Retina (tissue), 1 donor: Measurements from ENCODE around the gene CHI3L1.
A peak's percentile ranks its signal among the peaks of the same experiment; 100 is the strongest.
"Not testable (repeated sequence)": the region's sequence is repeated elsewhere in the genome, so short reads cannot be mapped to it uniquely, and the experiment has no call there.

Source experiments
- DNase-seq: peaks from one replicate; pipeline ENCODE4 v3.0.0-alpha.2; 2016

CHI3L1 gene

GRCh38 chr1:203186446-203187303, at the start of gene CHI3L1:
Gene CHI3L1, minus strand, starts transcription at chr1:203186704. Its CDS starts 81 bp downstream, at chr1:203186623.
- no peak for DNase-seq

DNA sequence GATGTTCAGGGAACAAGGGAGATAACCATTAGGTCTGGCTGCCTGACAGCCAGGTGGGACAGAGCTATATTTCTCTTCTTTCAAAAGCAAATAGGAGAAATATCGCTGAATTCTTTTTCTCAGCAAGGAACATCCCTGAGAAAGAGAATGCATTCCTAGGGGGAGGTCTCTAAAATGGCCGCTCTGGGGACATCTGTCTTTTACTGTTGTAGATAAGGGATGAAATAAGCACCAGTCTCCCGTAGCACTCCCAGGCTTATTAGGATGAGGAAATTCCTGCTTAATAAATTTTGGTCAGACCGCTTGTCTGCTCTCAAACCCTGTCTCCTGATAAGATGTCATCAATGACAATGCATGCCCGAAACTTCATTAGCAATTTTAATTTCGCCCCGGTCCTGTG, 48.4 kb upstream of the CHI3L1 start:
- DNase-seq, result not testable (repeated sequence)

GRCh38 chr1:203229471-203230135, 43.1 kb upstream of the CHI3L1 start, which contains the start of gene CHIT1:
Gene CHIT1, minus strand, starts transcription at chr1:203229673. Its CDS starts 37 bp downstream, at chr1:203229636.
- no peak for DNase-seq

DNA sequence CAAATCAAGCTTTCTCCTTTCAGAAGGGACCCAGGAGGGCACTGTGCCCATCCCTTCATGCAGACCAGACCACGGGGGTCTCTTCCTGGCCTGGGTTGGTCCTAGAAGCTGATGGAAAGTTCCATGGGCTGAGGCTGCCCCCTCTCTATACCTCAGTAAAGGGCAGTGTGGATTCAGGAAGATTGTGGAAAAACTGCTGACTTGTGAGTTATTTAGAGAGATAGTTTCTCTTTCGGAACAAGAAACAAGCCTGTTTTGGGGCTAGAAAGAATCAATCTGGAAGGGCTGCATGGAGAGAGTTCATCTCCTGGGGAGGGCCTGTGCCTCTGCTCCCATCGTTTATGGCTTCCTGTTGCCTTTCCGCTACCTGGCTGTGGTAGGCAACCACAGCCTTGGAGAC, 42.2 kb upstream of the CHI3L1 start:
- no peak for DNase-seq

- no peak for DNase-seq
Measured at GRCh38 chr1:203227371-203228083, 41.0 kb upstream of the CHI3L1 start.

DNA sequence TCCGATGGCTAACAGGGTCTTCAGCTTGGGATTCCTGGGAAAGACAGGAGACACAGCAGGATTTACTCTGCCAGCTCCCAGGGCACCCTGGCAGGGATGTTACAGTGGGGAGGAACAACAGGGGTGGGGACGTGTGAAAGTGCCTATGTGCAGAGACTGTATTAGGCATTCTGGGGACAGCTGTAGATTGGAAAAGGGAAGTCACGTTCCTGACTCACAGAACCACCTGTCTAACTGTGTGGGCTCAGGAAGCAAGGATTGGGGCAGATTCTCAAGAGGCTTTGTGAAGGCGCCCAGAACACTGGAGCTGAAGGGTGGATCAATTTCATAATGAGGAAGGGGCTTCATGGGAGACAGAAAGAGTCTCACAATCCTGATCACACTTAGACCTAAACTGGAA, 38.6 kb upstream of the CHI3L1 start:
- no peak for DNase-seq

DNA sequence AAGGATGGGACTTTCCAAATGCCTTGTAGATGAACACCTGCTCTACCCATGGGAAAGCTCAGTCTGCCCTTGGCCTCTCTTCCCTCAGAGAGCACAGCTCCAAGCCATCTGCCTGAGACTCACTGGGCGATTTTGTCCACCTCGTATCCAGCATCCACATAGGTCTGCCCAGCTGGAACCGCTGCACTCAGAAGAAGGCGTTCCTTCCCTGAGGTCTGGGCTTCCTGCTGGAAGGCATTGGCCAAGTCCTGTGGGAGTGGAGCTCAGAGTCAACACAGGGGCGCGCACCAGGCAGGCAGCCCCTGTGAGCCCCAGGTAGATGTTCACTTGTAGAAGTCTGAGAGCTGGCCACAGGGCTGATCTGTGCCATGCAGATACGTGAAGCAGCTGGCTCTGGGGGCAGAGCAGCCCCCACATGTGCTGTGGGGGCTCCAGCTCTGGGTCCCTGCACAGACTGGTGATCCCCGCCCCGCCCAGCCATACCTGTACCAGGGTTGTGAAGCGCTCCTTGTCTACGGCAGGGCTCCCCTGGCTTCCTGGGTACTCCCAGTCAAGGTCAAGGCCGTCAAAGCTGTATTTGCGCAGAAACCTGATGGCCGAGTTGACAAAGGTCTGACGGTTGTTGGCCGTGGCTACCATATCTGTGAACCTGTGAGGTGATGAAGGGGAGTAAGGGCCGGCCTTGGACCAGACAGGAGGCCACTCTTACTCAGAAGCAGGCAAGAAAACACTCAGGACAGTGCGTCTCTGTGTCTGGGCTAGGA, 36.7 kb upstream of the CHI3L1 start:
- no peak for DNase-seq

DNA sequence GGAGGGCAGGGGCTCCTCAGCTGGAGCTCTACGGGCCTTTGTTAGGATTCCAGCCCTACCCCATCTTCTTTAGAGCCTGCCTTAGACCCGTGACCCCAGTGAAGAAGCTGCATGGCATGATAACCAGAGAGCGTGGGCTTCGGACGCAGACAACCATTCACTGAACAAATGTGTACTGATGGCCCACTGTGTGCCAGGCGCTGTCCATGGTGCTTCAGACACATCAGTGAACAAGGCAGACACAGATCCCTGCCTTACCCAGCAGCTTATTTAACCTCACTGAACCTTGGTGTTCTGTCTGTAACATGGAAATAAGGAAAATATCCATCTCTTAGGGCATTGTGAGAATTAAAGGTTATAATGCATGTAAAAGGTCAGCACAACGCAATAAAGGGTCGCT, 33.4 kb upstream of the CHI3L1 start:
- DNase-seq, result no peak

DNA sequence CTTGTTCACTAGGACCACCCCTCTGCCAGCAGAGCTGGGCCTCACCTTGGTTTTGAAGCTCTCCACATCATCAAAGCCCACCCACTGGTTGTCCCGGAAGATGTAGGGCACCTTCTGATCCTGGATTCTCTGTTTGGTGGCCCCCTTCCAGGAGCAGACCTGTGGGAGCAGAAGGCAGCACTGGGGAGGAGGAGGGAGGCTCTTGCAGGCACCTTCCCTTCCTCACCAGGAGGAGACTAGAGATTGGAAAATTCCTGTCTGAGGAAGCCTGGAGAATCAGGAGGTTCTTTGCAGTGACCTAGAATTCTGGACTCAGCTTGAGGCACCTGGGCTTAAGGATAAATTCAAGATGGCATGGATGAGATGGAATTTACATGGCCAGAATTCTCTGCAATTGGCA, 32.7 kb upstream of the CHI3L1 start:
- no peak for DNase-seq

- DNase-seq, result no peak
Measured at GRCh38 chr1:203217668-203218067, 31.2 kb upstream of the CHI3L1 start.

DNA sequence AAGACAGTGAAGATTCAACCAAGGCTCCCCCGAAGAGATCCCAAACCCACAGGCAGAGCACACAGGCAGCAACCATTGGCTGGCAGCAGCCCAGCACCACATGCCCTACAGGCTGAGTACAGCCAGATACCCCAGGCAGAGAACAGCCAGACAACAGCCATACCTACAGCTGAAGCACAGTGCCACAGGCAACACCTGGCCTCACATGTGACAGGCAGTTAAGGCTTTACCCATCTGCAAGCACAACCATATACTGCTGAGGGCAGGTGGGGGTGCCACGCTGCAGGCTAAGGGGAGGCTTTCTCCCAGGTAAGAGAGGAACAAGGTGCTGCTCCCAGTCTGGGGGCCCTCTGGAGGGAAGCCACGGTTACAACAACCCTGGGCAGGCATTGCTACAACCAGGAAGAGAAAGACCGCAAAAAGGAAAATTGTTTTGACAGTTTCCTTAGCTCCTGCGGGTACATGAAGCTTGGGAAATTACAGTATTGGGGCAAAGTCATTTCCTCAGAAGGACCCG, 30.7 kb upstream of the CHI3L1 start:
- no peak for DNase-seq

DNA sequence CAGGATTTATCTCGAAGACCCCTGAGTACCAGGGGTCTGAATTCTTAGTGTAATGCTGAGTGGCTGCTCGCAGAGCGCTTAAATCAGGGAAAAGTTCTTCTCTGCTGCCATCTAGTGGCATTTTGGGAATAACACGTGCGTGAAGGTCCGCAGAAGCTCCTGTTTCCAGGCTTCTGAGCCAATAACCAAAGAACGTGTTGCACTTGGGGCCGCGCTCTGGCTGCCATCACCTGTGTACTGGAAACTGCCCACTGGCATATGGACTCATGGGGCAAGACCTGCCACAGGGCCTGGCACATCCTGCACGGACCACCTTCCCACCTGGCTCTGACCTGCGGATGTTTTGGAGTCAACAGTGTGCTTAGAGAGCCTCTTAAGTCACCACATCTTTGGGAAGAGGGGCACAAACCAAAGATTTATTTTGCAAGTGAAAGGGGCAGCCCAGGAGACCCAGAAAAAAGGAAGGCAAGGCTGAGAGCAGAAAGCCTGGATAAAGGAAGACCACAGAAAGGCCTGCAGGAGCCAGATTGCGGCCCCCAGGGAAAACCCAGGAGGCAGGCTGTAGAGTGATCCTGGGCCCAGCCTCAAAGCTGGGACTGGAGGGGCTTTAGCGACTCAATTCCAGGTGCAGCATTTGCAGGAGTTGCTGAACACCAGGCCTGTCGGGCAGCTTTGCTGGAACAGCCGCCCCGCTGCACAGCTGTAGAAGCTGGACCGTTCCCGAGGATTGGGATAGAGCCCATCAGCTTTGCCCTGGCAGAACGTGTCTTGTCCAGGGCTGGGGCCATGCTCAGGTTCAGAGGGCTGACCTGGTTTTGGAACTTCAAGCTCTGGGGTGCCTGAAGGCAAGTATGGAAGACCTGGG, 30.0 kb upstream of the CHI3L1 start:
- peak; percentile 86 for DNase-seq

DNA sequence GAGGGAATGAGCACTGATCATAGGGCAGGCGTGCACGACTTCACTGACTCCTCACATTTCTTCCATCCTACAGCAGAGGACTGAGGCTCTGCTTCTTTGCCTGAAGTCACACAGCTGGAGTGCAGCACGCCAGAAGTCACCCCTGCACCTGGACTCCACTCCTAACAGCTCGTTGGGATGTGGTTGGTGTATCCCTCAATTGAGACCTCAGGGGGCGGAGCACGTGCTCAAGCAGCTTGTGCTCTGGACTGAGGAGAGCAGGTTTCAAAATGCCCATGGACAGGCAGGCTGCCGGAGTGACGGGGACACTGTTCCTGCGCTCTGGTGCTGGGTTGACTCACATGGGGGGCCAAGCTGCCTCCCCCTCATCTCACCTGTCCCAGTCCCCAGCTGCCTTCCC, 29.1 kb upstream of the CHI3L1 start:
- DNase-seq, result peak; percentile 24

DNA sequence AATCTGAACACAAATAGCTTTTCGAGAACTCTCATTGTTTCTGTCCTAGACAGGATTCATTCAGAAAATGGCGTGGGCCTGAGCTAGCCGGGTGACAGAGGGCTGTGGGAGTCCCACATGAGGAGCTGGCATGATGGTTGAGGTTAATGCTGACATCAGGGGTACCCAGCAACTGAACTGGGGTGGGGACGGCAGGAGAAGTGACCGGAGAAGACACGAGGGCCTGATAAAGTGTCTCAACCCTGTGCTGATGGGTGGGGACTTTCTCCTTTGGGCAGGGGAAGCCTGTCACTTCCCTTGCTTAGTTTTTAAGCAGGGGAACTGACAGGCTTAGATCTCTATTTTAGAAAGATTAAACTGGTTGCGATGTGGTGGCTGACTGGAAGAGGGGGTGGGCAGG, 28.4 kb upstream of the CHI3L1 start:
- no peak for DNase-seq

DNA sequence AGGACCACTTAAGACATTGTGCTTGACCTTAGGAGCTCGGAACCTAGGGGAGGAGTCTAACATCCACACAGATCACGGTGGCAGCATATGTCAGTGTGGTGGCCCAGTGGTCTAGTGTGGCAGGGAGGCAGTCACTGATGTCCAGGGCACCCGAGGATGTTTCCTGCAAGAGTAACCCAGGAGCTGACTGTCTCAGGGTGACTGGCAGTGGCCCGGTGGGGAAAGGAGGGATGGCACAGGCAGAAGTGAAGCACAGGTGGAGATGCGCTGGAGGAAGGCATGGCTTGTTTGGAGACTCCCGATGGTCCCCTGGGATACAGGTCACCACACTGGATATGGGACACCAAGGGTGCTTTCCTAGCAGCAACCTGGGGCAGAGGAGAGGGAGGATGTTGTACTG, 26.6 kb upstream of the CHI3L1 start:
- no peak for DNase-seq

GRCh38 chr1:203211812-203212211, 25.3 kb upstream of the CHI3L1 start:
- no peak for DNase-seq

DNA sequence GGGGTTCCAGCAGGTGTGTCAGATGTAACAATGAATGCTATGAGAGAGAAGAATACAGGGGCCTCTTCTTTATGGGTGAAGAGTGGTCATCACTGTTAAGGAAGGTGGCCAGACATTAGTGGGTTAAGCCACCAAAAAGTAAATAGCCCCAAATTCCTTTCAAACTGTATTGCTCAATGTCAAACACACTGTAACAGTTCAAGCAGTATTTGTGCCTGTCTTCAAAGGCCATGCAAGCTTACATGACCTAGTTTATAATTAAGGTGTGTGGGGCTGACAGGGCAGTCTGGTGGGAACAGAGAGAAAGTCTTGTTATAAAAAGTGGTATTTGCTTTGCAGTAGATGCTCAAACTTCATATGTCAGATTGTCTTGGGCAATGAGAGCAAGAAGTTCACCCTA, 24.5 kb upstream of the CHI3L1 start:
- DNase-seq, result no peak

GRCh38 chr1:203210350-203210749, 23.8 kb upstream of the CHI3L1 start:
- no peak for DNase-seq

DNA sequence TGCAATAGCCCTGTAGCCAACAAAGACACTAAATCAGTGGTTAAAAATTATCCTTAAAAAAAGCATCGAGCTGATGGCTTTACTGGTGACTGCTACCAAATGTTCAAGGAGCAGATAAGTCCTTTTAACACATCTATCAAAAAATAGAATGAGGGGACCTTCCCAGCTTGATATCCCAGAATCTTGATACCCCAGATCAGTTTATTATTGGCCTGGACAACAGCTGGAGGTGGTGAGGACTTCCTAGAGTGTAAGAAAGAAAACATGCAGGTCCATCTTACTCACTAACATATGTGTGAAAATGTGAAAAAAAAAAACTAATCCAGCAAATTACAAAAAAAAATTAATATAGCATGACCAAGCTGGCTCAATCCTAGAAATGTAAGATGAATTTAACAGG, 21.7 kb upstream of the CHI3L1 start:
- no peak for DNase-seq

GRCh38 chr1:203207751-203208150, 21.2 kb upstream of the CHI3L1 start:
- no peak for DNase-seq

DNA sequence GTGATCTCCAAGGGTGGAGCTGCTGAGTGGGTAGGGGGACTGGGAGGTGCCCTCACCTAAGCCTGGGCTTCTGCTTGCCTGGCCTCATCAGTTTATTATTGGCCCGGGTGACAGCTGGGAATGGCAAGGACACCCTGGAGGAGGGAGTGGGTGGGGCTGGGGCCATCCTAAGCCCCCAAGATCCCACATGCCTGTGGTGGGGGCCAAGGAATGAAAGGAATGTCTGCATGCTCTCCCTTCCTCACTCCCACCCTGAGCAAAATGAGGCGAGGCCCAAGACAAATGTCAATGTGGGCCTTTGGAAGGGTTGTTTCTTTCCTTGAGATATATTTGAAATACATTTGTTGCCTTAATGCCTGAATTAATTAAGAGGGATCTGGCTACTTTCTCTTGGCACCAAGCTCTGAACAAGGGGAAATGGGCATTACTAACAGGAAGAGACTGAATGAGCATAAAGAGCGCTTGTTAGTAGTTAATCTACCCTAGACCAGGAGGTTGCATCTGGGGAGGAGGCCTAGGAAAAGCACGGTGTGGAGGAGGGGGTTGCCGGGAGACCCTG, 19.7 kb upstream of the CHI3L1 start:
- no peak for DNase-seq
